ENCODE measurements around the gene TMPRSS11E.

The TMPRSS11E gene

GRCh38 chr4:68462691-68463090, 15.4 kb downstream of the TMPRSS11E start:
- no peak overlapping the region for H3K27ac ChIP-seq (ENCODE audit: low read length)
- H2AFZ ChIP-seq (ENCODE audit: low read depth, low read length): no peak overlapping the region
- no peaks in the 10 kb centered on the region for H3K9me3 ChIP-seq (ENCODE audit: insufficient read depth, low read length)
- H3K9ac ChIP-seq (ENCODE audit: low read length): no peak overlapping the region
- H3K79me2 ChIP-seq (ENCODE audit: low read length): no peaks in the 10 kb centered on the region
- TF ChIP-seq CTCF (IDR thresholded peaks at IDR 0.05; ENCODE audit: low read depth, low read length) (no peak), EZH2phosphoT487 (IDR thresholded peaks at IDR 0.05; ENCODE audit: low read depth) (no peak)
- H3K36me3 ChIP-seq (replicated peaks; ENCODE audit: low read depth, low read length): no peaks in the 10 kb centered on the region
- no peaks in the 10 kb centered on the region for H3K4me1 ChIP-seq (ENCODE audit: low read length)
- no peak overlapping the region for H3K4me3 ChIP-seq (ENCODE audit: low read length)
- no peak overlapping the region for H3K4me2 ChIP-seq (ENCODE audit: low read length)
- H4K20me1 ChIP-seq (ENCODE audit: insufficient read depth, low read length): no peaks in the 10 kb centered on the region
- no peaks in the 10 kb centered on the region for H3K27me3 ChIP-seq (ENCODE audit: low read depth, low read length)

DNA sequence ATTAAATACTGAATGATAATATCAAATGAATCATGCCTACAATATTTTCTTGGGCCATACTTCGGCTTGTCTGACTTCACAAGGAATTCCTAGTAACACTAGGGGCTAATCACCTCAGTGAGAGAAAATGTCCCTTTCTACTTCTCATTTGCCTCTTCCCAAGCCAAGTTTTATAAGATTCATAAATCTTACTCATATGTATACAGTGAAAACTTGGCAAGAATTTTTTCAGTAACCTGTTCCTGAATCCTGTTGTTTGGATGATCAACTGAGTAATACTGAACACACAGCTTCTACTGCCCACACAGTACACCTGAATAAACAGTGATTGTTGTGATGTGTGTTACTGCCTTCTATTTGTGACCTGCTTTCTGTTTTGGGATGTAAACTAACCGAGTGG, 16.5 kb downstream of the TMPRSS11E start:
- TF ChIP-seq EZH2phosphoT487 (IDR thresholded peaks at IDR 0.05; ENCODE audit: low read depth): no peak
- no peak for TF ChIP-seq CTCF (IDR thresholded peaks at IDR 0.05; ENCODE audit: low read depth, low read length)
- H3K4me2 ChIP-seq (ENCODE audit: low read length): no peak overlapping the region

DNA sequence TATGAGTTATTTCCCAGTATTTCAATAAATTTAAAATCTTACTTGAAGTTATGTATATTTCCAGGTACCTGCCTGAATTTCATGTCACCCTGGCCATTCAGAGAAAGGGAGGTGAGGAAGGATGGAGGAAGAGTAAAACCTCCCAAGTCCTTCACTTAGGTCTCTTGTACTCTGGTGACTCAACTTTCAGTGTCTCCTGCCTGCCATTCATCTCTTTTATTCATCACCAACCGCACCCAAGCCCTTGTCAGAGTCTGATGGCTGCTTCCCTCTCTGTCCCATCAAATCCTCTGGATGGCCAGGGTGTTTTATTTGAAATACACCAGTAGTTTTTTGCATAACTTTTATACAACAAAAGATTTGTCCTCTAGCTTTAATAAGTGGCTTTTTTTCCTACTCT, 17.8 kb downstream of the TMPRSS11E start:
- Histone ChIP-seq H4K20me1 (ENCODE audit: insufficient read depth, low read length) (no peaks in the 10 kb centered on the region), H3K9me3 (ENCODE audit: insufficient read depth, low read length) (no peaks in the 10 kb centered on the region), H3K79me2 (ENCODE audit: low read length) (no peaks in the 10 kb centered on the region), H3K27ac (ENCODE audit: low read length) (no peak overlapping the region), H3K9ac (ENCODE audit: low read length) (no peak overlapping the region), H3K36me3 (replicated peaks; ENCODE audit: low read depth, low read length) (no peaks in the 10 kb centered on the region), H3K27me3 (ENCODE audit: low read depth, low read length) (no peaks in the 10 kb centered on the region), H2AFZ (ENCODE audit: low read depth, low read length) (no peak overlapping the region), H3K4me3 (ENCODE audit: low read length) (no peak overlapping the region), H3K4me2 (ENCODE audit: low read length) (no peak overlapping the region), H3K4me1 (ENCODE audit: low read length) (no peaks in the 10 kb centered on the region)
- no peak for TF ChIP-seq EZH2phosphoT487 (IDR thresholded peaks at IDR 0.05; ENCODE audit: low read depth)
- no peak for TF ChIP-seq CTCF (IDR thresholded peaks at IDR 0.05; ENCODE audit: low read depth, low read length)

More for the DNA sequence above, 16.5 kb downstream of the TMPRSS11E start:
- Histone ChIP-seq H3K4me3 (ENCODE audit: low read length) (no peak overlapping the region), H3K79me2 (ENCODE audit: low read length) (no peaks in the 10 kb centered on the region), H3K9me3 (ENCODE audit: insufficient read depth, low read length) (no peaks in the 10 kb centered on the region), H3K36me3 (replicated peaks; ENCODE audit: low read depth, low read length) (no peaks in the 10 kb centered on the region), H3K27ac (ENCODE audit: low read length) (no peak overlapping the region), H2AFZ (ENCODE audit: low read depth, low read length) (no peak overlapping the region), H3K27me3 (ENCODE audit: low read depth, low read length) (no peaks in the 10 kb centered on the region), H4K20me1 (ENCODE audit: insufficient read depth, low read length) (no peaks in the 10 kb centered on the region), H3K9ac (ENCODE audit: low read length) (no peak overlapping the region), H3K4me1 (ENCODE audit: low read length) (no peaks in the 10 kb centered on the region)

GRCh38 chr4:68466185-68466584, 18.9 kb downstream of the TMPRSS11E start:
- no peaks in the 10 kb centered on the region for H3K9me3 ChIP-seq (ENCODE audit: insufficient read depth, low read length)

More at GRCh38 chr4:68466185-68466584, 18.9 kb downstream of the TMPRSS11E start:
- no peak overlapping the region for H3K4me2 ChIP-seq (ENCODE audit: low read length)
- H4K20me1 ChIP-seq (ENCODE audit: insufficient read depth, low read length): no peaks in the 10 kb centered on the region
- no peak overlapping the region for H3K9ac ChIP-seq (ENCODE audit: low read length)
- H3K79me2 ChIP-seq (ENCODE audit: low read length): no peaks in the 10 kb centered on the region
- TF ChIP-seq EZH2phosphoT487 (IDR thresholded peaks at IDR 0.05; ENCODE audit: low read depth) (no peak), CTCF (IDR thresholded peaks at IDR 0.05; ENCODE audit: low read depth, low read length) (no peak)
- no peaks in the 10 kb centered on the region for H3K27me3 ChIP-seq (ENCODE audit: low read depth, low read length)
- H2AFZ ChIP-seq (ENCODE audit: low read depth, low read length): no peak overlapping the region
- H3K4me3 ChIP-seq (ENCODE audit: low read length): no peak overlapping the region
- H3K27ac ChIP-seq (ENCODE audit: low read length): no peak overlapping the region
- H3K4me1 ChIP-seq (ENCODE audit: low read length): no peaks in the 10 kb centered on the region
- no peaks in the 10 kb centered on the region for H3K36me3 ChIP-seq (replicated peaks; ENCODE audit: low read depth, low read length)
